GM12878 (cell line): Measurements from ENCODE around the gene BCAT1. TPM values are rescaled to one million over a fixed set of nuclear protein-coding genes. Genes with fewer than 3 reads are reported as not detected.

ENCODE experiments used
- BCL3 ChIP-seq: IDR thresholded peaks from 2 replicates; pipeline ENCODE4 v1.6.1; 2011; ENCODE audit warnings: borderline replicate concordance, low read depth, mild to moderate bottlenecking, moderate library complexity, low read length; ENCODE audit not compliant: insufficient read depth, poor library complexity, severe bottlenecking
- CBX3 ChIP-seq: fragments of 200-600 bp; sonication (generic); IDR thresholded peaks from 2 replicates; pipeline ENCODE4 v1.6.1; 2016; ENCODE audit warnings: low read depth, borderline replicate concordance
- CBX5 ChIP-seq: sonication (generic); IDR thresholded peaks from 2 replicates; pipeline ENCODE4 v1.6.1; 2016; ENCODE audit warnings: low read depth, moderate library complexity, mild to moderate bottlenecking, inconsistent platforms
- E2F4 ChIP-seq: IDR thresholded peaks from 2 replicates; pipeline ENCODE4 v1.6.1; 2012; ENCODE audit warnings: low read depth, low read length, improper control_type of control experiment
- E2F8 ChIP-seq: fragments of 450-650 bp; IDR thresholded peaks from 2 replicates; pipeline ENCODE4 v1.6.1; 2018; ENCODE audit warnings: mild to moderate bottlenecking, low read depth, moderate library complexity; ENCODE audit not compliant: partially characterized antibody
- EED ChIP-seq: sonication (generic); IDR thresholded peaks from 2 replicates; pipeline ENCODE4 v1.6.1; 2016; ENCODE audit warnings: antibody characterized with exemption, low read depth
- EGR1 ChIP-seq, 2 experiments: IDR thresholded peaks; 1 replicate in 1 of 2; 2 replicates in 1 of 2; pipeline ENCODE4 v1.6.1; 2011 to 2012; ENCODE audit warnings: low read depth in 2 of 2, low read length in 2 of 2, borderline replicate concordance in 1 of 2, mild to moderate bottlenecking in 1 of 2, moderate library complexity in 1 of 2
- IKZF1 ChIP-seq: fragments of 450-650 bp; conservative IDR thresholded peaks from 2 replicates; pipeline ENCODE4 v1.6.1; 2017; ENCODE audit warnings: antibody characterized with exemption, mild to moderate bottlenecking
- JUND ChIP-seq: IDR thresholded peaks from 2 replicates; pipeline ENCODE4 v1.6.1; 2012; ENCODE audit warnings: low read depth, mild to moderate bottlenecking, low read length, improper control_type of control experiment, moderate library complexity
- MEF2B ChIP-seq: fragments of 450-650 bp; IDR thresholded peaks from 2 replicates; pipeline ENCODE4 v1.6.1; 2018; ENCODE audit warnings: mild to moderate bottlenecking, moderate library complexity; ENCODE audit not compliant: partially characterized antibody, poor library complexity, severe bottlenecking
- MYB ChIP-seq: fragments of 150-350 bp; IDR thresholded peaks from 2 replicates; pipeline ENCODE4 v1.6.1; 2014; ENCODE audit warnings: mild to moderate bottlenecking, low read depth, low read length, borderline replicate concordance
- NFYA ChIP-seq: IDR thresholded peaks from 2 replicates; pipeline ENCODE4 v1.6.1; 2011; ENCODE audit warnings: low read depth, mild to moderate bottlenecking, low read length, improper control_type of control experiment, borderline replicate concordance
- PML ChIP-seq: IDR thresholded peaks from 2 replicates; pipeline ENCODE4 v1.6.1; 2012; ENCODE audit warnings: low read length, inconsistent platforms
- POLR2A ChIP-seq: IDR thresholded peaks from 2 replicates; pipeline ENCODE4 v1.6.1; 2011; ENCODE audit warnings: low read depth, mild to moderate bottlenecking, low read length
- RAD51 ChIP-seq: fragments of 450-650 bp; IDR thresholded peaks from 2 replicates; pipeline ENCODE4 v1.6.1; 2016; ENCODE audit warnings: moderate library complexity, mild to moderate bottlenecking, inconsistent platforms
- RUNX3 ChIP-seq: IDR thresholded peaks from 2 replicates; pipeline ENCODE4 v1.6.1; 2012; ENCODE audit warnings: low read length, inconsistent platforms
- SRF ChIP-seq, 2 experiments: IDR thresholded peaks; 2 replicates each; pipeline ENCODE4 v1.6.1; 2011; ENCODE audit warnings: low read depth in 2 of 2, low read length in 2 of 2, mild to moderate bottlenecking in 1 of 2, moderate library complexity in 1 of 2
- STAT1 ChIP-seq: fragments of 450-650 bp; conservative IDR thresholded peaks from 2 replicates; pipeline ENCODE4 v1.6.1; 2014; ENCODE audit warnings: antibody characterized with exemption, mild to moderate bottlenecking
- TARDBP ChIP-seq: IDR thresholded peaks from 2 replicates; pipeline ENCODE4 v1.6.1; 2016; ENCODE audit warnings: borderline replicate concordance
- ZBED1 ChIP-seq: IDR thresholded peaks from 2 replicates; pipeline ENCODE4 v1.6.1; 2016; ENCODE audit warnings: borderline replicate concordance
- ZNF217 ChIP-seq: fragments of 450-650 bp; IDR thresholded peaks from 2 replicates; pipeline ENCODE4 v1.6.1; 2017; ENCODE audit warnings: antibody characterized with exemption, mild to moderate bottlenecking
- polyA plus RNA-seq, 11 experiments: library from polyadenylated mRNA; depleted of rRNA in 4 of 11; unstranded in 6 of 11; stranded (reverse) in 5 of 11; fragments of >200 nt; fragmentation: Nextera tagmentation in 4 of 11; fragmentation: Illumina TruSeq in 1 of 11; extraction: Ambion mirVana in 4 of 11; extraction: Trizol in 1 of 11; gene quantifications; 1 replicate in 1 of 11; 2 replicates in 10 of 11; pipeline versions ENCODE4 v1.2.1 to v1.2.3, GENCODE V29; 2011 to 2016; ENCODE audit warnings: inconsistent platforms in 2 of 11, missing spikeins in 2 of 11, low read depth in 1 of 11
- total RNA-seq, 4 experiments: library from RNA; depleted of rRNA in 3 of 4; stranded (reverse); fragments of >200 nt in 3 of 4; fragmentation: Illumina TruSeq in 1 of 4; extraction: Trizol in 1 of 4; gene quantifications; 2 replicates each; pipeline versions ENCODE4 v1.2.1 to v1.2.3, GENCODE V29; 2013 to 2021
- TF ChIP-seq, protein P1 (sequence below): fragments of 450-650 bp; IDR thresholded peaks from 2 replicates; pipeline ENCODE4 v1.6.1; 2017; ENCODE audit warnings: mild to moderate bottlenecking

Gene BCAT1
- total and polyA plus RNA-seq, 10 of the 15 experiments (the other 5 are each of a cell fraction or from before 2014, with no cell fraction given) = 26.2 to 187 (median 81.9) TPM

DNA sequence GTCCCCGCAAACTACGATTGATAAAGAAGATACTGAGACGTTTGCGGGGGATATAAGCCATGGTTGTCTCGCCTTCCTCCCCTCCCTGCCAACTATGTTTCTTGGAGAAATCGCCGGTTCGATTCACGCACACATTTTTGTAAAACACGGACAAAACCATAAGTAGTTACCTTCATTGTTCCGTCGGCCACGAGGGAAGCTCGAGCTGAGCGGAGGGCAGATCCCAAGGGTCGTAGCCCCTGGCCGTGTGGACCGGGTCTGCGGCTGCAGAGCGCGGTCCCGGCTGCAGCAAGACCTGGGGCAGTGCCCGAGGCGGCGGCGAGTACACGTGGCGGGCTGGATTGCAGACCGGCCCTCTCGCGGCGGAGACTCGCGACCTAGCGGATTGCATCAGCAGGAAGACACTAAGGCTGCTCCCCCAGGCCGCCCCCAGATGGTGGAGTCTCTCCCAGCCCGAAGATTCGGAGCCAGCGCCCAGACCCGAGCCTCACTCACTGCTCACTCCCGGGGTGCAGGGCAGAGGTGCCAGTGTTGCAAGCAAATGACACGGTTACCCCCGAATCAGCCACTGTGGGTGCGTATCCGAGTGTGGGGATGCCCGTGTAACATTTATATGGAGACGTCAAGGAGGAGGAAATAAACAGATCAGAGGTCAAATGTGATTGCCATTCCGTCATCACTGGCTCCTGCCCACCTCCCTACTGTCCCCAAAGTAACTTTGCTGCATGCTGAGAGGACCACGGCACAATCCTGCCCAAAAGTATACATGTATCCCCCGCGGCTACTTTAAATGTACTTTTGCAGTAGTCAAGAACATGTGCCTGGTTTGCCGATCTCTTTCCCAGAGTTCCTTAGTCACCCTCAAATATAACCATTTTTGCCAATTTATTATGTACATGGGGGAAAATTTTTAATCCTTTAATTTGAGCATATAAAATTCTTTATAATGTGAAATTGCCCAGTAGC, at the start of gene BCAT1 (continued):
- peak; percentile 19 for TF ChIP-seq BCL3
- TF ChIP-seq, protein P1, sequence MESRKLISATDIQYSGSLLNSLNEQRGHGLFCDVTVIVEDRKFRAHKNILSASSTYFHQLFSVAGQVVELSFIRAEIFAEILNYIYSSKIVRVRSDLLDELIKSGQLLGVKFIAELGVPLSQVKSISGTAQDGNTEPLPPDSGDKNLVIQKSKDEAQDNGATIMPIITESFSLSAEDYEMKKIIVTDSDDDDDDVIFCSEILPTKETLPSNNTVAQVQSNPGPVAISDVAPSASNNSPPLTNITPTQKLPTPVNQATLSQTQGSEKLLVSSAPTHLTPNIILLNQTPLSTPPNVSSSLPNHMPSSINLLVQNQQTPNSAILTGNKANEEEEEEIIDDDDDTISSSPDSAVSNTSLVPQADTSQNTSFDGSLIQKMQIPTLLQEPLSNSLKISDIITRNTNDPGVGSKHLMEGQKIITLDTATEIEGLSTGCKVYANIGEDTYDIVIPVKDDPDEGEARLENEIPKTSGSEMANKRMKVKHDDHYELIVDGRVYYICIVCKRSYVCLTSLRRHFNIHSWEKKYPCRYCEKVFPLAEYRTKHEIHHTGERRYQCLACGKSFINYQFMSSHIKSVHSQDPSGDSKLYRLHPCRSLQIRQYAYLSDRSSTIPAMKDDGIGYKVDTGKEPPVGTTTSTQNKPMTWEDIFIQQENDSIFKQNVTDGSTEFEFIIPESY = no peak
- no peak for TF ChIP-seq MYB
- no peak for TF ChIP-seq RAD51
- TF ChIP-seq MEF2B = no peak
- TF ChIP-seq SRF (IDR thresholded peaks at IDR 0.05; ENCODE audit: low read depth in 2 of 2, low read length in 2 of 2) = no peak
- TF ChIP-seq EED = no peak
- TF ChIP-seq E2F8 = no peak
- no peak for TF ChIP-seq PML
- TF ChIP-seq EGR1 (IDR thresholded peaks at IDR 0.05; ENCODE audit: borderline replicate concordance in 1 of 2, low read depth in 2 of 2, low read length in 2 of 2) = peak in 1 of 2 experiments; percentile 6; a peak in 1 of 3 replicates
- no peak for TF ChIP-seq NFYA
- TF ChIP-seq E2F4 = 0 out of 2 replicates have a peak, but pooled peaks have one; percentile 11
- TF ChIP-seq ZNF217 = no peak
- peak; percentile 88 for TF ChIP-seq POLR2A
- peak; percentile 57; the same call in 1 of the 2 replicates for TF ChIP-seq IKZF1
- peak; percentile 27; the same call in 1 of the 2 replicates for TF ChIP-seq JUND
- peak; percentile 47; the same call in 1 of the 2 replicates for TF ChIP-seq ZBED1
- peak; percentile 21; the same call in 1 of the 2 replicates for TF ChIP-seq STAT1
- TF ChIP-seq RUNX3 = peak; percentile 2; the same call in 1 of the 2 replicates
- no peak for TF ChIP-seq CBX5
- TF ChIP-seq CBX3 = no peak
- TF ChIP-seq TARDBP = no peak
